HG03439 (cell line): Measurements from ENCODE around the gene SBK1.
"Not testable (repeated sequence)": the region's sequence is repeated elsewhere in the genome, so short reads cannot be mapped to it uniquely, and the experiment has no call there.

ENCODE experiments used
- ATAC-seq: cut with Tn5 transposase; IDR thresholded peaks from one replicate; pipeline ENCODE4 v1.9.1; 2021; ENCODE audit warnings: mild to moderate bottlenecking, moderate library complexity; ENCODE audit not compliant: unreplicated experiment

SBK1 gene

DNA sequence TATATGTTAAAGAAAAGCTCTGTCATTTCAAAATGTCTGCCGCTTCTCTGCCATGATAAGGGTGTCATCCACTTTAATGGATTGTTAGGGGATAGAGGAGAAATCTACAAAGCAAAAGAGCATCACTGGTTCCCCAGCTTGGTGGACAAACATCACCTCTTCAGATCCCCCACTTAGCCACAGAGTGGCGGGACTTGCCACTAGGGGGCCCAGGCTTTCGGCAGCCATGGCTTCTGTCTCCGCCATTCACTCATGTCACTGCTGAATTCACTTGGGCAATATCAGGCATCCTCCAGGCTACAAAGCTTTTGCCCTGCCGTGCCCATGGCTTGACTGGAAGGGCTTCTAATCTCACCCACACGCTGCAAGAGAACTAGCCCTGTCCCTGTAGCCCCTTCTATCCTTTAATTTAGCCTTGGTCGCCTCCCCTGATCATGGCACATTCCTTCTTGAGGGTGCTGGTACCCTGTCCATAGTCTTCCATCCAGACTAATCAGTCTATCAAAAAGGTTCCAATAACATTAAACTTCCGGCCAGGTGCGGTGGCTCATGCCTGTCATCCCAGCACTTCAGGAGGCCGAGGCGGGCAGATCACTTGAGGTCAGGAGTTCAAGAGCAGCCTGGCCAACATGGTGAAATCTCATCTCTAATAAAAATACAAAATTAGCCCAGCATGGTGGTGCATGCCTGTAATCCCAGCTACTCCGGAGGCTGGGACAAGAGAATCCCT, 34.7 kb downstream of the SBK1 start:
- ATAC-seq: no peak

DNA sequence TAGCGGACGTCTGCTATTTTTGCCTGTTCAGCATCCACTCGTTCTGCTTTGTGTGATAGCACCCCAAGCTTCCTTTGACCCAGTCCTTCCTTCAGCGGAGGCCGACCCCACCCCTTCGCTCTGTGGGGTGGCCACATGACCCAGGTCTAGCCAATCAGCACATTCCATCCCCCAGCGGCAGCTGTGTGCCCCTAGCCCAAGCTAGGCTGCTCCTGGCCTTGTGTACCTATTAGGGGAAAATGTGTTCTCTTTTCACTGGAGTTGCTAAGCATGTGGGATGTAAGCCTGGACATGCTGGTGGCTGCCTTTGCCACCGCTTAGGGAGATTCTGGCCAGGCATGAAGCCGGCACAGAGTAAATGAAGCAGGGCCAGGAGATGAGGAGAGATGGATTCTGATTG, 37.9 kb downstream of the SBK1 start:
- not testable (repeated sequence) for ATAC-seq

DNA sequence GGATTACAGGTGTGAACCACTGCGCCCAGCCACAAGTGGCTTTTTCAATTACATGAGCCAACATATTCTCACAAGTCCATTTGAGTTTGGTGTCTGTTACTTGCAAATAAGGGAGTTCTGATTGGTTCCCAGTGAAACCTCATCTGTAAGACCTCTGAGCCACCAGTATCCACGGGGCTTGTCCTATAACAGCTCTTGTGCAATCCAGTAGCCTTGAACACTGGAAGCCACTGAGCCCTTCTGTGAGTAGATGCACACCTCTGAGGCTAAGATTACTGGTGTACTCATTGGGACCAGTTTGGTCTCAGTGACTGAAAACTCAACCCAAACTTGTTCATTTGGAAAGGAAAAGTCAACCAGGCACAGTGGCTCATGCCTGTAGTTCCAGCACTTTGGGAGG, 38.7 kb downstream of the SBK1 start:
- not testable (repeated sequence) for ATAC-seq

DNA sequence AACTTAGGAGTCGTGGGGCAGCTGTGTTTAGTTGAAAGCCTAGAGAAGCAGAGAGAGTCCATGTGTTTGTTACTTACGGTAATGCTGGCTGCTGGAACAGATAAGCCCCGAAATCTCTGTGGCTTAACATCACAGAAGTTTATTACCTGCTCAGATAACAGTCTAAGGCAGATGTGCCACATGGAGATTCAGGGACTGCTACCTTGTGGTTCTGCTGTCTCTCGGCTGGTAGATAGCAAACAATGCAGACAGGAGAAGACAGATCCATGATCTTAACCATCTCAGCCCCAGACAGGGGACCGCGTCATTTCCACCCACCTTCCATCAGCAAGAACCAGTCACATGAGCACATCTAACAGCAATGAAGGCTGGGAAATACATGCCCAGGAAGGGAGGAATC, 40.3 kb downstream of the SBK1 start:
- ATAC-seq: not testable (repeated sequence)

DNA sequence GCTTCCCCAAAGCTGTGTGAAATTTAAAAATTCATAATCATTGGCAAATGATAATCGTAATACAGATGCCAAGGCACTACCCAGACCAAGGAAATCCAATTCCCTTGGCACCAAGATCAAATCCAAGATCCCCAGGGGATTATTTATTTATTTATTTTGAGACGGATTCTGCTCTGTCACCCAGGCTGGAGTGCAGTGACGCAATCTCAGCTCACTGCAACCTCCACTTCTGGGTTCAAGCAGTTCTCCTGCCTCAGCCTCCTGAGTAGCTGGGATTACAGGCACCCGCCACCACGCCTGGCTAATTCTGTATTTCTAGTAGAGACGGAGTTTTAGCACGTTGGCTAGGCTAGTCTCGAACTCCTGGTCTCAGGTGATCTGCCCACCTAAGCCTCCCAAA, 43.4 kb downstream of the SBK1 start:
- ATAC-seq: not testable (repeated sequence)

DNA sequence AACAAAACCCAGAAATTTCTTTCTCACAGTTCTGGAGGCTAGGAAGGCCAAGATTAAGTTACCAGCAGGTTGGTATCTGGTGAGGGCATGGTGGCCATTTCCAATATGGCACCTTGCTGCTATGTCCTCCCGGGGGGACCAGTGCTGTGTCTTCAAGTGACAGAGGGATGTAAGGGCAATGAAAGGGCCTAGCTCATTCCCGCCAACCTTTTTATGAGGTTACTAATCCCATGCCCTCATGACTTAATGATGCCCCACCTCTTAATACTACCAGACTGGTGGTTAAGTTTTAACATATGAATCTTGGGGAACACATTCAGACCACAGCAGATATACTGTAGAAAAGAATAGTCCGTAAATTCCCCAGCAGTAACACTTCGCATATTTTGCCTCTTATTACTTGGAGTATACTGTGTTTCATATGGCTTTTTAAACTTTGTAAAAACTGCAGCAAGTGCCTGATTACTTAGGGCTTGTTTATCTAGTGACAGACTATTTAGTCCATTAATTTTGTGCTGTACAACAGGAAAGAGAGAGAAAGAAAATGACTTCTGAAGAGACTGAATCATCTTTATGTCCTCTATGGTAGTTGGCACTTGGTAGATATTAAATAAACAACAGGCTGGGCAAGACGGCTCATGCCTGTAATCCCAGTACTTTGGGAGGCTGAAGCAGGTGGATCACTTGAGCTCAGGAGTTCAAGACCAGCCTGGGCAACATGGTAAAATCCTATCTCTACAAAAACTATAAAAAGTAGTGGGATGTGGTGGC, 44.8 kb downstream of the SBK1 start:
- not testable (repeated sequence) for ATAC-seq

DNA sequence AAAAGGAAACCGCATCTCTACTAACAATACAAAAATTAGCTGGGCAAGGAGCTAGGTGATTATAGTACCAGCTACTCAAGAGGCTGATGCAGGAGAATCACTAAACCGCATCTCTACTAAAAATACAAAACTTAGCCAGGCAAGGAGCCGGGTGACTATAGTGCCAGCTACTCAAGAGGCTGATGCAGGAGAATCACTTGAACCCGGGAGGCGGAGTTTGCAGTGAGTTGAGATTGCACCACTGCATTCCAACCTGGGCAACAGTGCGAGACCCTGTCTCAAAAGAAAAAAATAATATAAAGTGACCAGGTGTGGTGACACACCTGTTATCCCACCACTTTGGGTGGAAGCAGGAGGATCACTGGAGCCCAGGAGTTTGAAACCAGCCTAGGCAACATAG, 45.9 kb downstream of the SBK1 start:
- not testable (repeated sequence) for ATAC-seq

DNA sequence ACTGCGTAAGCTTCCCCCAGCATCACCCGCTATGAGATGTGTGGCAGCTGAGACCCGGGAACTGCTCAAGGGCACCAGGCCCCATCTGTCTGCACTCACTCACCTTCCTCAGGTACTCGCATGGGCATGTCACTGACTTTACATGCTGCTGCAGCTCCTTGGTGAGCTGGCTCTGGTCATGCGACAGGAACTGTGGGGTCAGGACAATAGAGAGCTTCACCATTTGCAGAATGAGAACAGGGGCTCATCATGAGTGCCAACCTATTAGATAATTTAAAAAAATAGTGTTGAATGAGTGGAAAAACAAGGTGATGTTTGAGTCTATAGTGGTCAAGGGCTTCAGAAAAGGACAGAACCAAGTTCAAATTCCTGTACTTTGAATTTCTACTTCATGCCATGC, 70.3 kb downstream of the SBK1 start:
- not testable (repeated sequence) for ATAC-seq

DNA sequence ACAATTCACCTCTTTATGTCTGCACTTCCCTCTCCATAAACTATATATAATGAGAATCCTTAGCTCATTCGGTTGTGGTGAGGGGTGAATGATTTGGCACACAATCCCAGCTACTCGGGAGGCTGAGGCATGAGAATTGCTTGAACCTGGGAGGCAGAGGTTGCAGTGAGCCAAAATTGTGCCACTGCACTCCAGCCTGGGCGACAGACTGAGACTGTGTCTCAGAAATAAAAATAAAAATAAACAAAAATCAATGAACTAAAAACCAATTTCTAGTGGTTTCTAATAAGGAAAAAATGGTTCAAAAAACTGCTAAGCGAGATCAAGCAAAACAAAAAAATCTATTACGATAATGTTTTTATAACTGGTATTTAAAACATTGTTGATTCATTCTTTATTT, 71.1 kb downstream of the SBK1 start, which contains the start of gene NPIPB6:
TSS of gene NPIPB6 (minus strand) at position 101 of the 400 bp plus-strand sequence. CDS start 686 bp downstream, outside the sequence.
- not testable (repeated sequence) for ATAC-seq

DNA sequence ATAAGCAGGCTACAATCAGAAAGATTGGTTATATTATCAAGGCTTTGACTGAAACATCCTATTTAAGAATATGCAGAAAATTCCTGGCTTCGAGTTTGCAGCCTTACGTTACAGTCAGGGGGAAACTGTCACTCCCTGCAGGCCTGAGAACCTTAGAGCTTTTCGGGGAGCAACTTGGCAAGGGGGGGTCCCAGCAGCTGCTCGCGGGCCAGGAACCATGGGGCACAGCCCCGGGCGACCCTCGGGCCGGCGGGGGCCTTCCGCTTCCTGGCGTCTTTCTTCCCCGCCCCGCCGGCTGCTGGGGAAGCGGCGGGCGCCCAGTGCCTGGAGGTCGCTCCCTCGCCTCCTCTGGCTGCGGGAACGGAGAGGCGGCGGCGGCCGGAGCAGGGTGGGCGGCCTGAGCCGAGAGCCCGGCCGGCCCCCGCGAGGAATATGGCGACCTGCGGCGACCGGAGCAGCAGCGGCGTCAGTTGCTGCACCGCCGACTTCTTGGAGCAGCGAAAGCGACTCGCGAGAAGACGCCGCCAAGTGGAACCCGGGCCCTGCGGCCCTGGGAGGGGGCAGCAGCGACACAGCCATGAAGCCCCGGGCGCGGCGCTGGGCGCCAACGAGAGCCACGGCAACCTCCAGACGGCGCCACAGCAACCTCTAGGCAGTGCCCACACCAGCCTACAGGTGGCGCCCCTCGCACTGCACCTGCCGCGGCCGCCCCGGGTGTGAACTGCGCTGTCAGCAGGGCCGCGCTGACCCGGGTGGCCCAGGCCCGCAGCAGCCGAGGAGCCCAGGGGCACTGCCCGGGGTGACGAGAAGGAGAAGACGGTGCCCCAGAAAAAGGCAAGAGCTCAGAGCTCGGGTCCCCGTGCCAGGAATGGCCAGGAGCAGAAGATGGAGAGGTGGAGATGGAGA, 72.2 kb downstream of the SBK1 start:
- ATAC-seq: peak; percentile 92

DNA sequence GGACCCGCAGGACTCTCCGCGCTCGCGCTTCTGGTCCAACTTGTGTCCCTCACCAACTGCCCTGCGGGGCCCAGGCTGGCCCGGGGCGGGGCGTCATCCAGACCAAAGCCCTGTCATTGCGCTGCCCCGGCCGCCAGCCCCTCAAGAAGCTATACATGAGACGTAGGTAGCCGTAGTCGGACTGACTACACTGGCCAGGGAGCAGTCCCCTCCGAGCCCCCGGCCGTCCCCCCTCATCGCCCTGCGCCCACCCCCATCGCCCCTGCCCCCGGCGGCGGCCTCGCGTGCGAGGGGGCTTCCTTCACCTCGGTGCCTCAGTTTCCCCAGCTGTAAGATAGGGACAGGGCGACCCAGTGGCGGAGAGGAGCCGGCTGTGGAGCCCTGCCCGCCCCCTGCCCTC, 75.6 kb downstream of the SBK1 start:
- not testable (repeated sequence) for ATAC-seq
